SW 1271 (cell line): ENCODE measurements around the gene CYP27B1.

Experiments
- DNase-seq, 2 experiments: peaks; one replicate each; lab custom pipeline; 2025; lab: John Stamatoyannopoulos, UW

The CYP27B1 gene

DNA sequence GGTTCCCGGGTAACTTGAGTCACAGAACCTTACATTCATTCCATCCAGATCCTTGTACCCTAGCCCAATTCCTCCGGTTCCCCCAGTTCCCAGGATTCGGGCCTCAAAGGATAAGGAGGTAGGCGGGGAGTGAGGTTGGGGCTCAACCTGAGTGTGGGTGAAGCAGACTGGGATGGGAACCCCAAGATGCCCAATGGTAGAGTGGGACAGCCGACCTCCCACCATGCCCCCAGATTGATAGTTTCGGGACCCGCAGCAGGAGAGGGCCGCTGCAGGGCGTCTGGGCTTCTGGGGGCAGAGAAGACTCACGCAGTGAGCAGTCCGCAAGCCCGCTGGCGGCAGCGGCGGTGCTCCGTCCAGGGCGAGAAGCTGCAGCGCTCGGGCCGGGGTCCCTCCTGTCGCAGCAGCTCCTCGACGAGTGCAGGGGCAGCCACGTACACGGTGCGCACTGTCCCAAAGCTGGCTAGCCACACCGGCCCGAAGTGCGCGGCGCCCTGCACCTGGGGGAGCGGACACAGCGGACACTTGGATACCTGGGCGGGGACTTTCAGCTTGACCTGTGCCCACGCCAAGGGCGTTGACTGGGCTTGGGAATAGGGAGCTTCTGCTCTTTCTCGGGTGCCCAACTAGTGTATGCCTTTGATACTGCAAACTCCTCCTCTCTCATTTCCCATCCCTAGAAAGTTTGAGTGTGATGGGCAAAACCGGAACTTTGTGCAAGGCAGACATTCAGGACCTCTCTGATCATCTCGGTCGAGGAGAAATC lies 997 bp downstream of the CYP27B1 start:
- DNase-seq: no peak

DNA sequence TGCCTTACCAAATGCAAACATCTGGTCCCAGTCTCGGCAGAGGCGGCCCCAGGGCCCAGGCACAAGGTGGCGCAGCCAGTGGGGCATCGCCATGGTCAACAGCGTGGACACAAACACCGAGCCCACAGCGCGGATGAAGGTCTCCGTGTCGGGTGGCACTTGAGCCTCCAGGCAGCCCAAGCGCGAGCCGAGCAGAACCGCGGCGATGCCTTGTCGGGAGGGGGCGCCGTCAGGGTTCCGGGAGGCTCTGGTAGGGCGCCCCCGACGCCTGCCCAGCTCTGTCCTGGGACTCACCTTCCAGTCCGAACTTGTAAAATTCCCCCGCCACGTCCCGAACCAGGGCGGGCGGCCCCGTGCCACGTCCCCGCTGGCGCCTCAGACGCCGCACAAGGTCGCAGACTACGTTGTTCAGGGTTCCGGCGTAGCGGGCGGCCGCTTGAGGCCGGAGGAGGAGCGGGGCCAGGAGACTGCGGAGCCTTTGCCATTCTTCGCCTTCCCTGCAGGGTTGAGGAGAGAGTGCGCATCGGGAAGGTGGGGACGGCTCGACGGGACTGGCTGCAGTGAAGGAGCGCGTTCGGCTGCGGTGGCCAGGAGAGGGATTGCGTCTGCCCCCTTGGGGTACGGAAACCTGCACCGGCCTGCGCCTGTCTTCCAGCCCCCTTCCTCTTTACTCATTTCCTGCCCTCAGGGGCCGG lies 1.7 kb downstream of the CYP27B1 start:
- peak in 1 of 2 experiments; percentile 58 for DNase-seq

DNA sequence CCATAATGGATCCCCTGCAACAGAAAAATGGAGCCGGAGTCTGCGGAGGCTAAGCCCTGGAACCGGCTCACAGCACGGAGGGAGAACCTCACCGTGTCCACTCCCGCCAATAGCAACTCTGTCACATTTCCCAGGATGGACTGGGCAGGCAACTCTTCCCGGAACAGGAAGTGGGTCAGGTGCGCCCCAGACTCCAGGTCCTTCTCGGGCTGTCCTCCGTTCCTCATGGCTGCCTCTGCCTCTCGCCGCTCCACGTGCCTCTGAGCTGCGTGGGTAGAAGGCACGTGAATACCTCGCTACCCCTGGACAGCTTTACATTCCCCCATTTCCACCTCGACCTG lies 2.2 kb downstream of the CYP27B1 start:
- DNase-seq: no peak

DNA sequence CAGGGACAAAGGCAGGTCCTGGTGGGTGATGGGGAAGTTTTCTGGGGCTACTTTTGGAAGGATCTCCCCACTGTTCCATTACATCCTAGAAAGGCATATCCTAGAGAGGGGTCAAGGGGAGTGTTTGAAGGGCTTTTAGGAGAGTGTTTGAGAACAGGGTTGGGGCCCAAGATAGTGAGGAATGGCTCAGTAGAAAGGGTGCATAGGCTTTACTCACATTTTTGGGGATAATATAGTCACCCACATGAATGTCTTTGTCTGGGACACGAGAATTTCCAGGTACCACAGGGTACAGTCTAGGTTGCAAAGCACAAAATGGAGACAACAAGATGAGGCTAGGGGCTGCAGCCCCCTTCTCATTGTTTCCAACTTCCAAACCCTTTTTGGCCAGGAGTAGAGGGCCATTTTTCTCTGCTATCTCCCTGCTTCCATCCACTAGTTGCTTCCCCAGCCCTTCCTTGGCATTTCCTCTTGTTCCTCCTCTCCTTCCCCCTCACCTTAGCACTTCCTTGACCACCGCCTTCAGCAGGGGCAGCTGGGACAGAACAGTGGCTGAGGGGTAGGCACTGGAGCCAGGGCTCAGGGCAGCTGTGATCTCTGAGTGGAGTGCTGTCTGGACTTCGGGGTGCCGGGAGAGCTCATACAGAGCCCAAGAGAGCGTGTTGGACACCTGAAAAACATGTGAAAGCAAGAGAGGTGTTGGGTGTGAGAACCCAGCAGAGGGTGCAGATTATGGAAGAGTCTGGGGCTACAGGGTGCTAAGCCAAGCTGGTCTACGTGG lies 2.8 kb downstream of the CYP27B1 start:
- no peak for DNase-seq

DNA sequence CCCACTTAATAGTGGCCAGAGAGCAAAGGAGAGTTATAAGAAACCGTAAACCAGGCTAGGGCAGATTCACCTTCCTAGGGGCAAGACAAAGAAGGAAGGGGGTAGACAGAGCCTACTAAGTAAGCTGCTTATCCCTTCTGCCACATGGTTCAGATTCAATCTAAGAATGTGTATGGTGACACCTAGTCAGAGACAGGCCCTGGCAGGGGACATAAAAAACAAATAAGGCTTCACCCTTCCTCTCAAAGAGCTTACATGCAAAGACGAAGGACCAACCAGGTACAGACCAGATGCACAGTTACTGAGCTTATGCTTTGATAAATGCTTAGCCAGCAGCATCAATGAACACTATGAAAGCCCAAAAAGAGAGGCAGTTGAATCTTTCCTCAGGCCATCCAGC lies 4.4 kb downstream of the CYP27B1 start:
- no peak for DNase-seq

DNA sequence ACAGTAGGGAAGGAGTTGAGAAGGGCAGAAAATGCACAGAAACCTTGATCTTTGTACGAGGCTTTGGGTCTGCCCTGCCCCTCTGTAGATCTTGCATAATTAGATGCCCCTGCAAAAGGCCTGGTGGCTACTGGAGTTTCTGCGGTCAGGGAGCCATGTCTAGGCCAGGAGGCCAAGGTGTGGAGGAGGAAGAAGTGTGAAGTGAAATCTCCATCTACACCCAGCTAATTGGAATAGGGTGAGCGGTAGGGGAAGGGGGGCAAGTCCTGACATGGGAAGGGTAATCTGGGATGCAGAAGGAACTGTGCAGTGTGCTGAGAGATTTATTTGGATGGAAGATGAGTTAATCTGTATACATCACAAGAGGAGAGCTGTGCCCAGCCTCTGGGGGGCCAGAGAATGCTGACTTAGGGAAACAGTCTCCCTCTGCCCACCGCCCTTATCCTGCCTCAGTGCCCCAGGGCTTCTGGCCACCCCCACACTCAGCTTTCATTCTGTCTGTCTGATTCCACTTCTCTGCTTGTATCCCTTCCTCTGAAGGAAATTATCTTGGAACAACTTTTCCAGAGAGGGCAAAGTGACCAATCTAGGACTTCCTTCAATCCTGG lies 5.4 kb downstream of the CYP27B1 start:
- DNase-seq: no peak

DNA sequence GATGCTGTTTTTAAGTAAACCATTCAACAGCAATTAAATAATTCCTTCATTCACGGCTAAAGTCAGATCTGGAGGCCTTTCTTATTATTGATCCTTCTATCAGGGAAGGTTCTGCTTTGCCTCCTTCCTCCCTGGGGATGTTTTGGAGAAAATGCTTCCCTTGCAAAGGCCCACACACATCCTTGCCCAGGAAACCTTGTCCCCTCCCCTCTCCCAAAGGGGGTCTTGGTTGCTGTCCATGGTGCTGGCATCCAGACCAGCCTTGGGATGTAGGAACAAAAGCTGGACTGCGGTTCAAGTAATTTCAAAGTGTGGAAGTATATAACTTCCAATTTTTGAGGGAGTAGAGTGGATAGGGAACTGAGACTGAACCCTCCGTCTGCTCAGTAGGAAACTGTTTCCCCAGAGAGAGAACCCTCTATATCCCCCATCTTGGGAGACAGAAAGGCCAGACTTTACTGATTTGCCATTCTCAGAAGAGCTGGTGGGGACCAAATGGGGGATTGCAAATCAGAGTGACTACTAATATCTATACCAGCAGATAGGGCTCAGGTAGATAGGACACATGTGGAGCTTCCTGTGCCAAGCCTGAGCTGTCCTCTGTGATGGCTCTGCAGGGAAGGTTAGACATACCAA lies 6.4 kb downstream of the CYP27B1 start:
- no peak for DNase-seq

DNA sequence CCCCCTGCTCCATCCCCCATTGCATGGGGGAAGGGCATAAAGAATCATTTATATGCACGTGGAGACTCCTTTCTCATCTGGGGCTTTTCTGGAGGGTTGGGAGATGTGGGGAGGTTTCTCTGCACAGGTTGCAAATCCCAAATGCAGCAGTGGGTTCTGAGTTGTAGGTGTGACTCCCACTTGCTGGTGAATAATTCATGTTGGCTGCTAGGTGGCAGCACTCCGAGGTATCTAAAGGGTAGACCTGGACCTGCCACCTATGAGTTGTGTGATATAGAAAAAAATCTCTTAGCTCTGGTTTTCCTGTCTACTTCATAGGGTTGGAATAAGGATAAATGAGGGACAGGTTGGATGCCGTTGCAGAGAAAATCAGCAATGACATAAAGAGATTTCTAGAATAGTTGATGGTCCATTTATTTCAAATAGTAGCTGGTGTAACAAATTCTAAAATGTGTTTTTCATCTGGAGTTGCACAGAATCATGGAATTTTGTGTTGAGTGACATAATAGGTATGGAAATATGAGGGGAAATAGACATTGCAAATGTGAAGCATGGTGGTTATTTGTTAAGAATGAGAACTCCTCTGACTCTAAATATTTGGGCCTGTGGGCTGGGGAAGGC lies 7.4 kb downstream of the CYP27B1 start:
- peak in 1 of 2 experiments; percentile 57 for DNase-seq

DNA sequence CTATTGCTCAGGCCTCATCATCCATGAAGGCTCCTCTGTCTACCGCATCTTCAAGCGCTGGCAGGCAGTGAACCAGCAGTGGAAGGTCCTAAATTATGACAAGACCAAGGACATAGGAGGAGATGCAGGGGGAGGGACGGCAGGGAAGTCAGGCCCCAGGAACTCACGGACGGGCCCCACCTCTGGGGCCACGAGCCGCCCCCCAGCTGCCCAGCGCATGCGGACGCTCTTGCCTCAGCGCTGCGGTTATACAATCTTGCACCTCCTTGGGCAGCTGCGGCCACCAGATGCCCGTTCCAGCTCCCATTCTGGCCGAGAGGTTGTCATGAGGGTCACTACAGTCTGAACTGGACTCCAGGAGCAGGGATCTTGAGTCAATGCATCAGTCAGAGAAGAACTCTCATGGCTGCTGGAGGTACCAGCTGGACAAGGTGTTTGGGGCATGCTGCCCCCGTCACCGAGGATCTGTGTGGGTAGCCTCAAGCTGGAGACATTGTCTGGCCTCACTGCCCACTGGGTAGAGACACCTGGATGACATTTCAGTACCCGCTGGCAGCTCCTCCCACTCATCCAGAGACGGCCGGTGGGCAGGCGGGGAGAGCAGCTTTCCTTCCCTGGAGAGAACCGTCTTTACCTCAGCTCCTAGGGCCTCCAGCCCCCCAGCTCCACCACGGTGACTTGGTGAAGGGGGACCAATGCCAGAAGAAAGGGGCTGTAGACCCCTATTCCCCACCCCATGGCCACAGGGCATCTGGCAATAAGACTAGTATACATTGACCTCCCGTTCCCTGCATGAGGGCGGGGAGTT lies 8.1 kb downstream of the CYP27B1 start:
- no peak for DNase-seq

DNA sequence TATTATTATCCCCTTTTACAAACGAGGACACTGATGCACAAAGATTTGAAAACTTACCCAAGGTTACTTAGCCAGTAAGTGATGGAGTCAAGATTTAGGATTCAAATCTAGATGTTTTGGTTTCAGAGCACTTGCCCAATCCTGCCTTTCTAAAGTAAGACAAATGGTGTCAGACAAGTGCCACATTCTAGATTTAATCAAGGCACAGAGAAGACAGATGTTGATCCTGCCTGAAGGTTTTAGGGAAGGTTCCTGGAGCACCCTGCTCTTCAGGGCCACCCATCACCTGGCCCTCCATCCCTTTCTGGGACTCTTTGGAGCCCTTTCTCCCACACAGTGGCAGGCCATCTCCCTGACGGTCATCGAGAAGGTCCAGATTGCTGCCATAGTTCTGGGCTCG lies 9.1 kb downstream of the CYP27B1 start:
- DNase-seq: no peak

DNA sequence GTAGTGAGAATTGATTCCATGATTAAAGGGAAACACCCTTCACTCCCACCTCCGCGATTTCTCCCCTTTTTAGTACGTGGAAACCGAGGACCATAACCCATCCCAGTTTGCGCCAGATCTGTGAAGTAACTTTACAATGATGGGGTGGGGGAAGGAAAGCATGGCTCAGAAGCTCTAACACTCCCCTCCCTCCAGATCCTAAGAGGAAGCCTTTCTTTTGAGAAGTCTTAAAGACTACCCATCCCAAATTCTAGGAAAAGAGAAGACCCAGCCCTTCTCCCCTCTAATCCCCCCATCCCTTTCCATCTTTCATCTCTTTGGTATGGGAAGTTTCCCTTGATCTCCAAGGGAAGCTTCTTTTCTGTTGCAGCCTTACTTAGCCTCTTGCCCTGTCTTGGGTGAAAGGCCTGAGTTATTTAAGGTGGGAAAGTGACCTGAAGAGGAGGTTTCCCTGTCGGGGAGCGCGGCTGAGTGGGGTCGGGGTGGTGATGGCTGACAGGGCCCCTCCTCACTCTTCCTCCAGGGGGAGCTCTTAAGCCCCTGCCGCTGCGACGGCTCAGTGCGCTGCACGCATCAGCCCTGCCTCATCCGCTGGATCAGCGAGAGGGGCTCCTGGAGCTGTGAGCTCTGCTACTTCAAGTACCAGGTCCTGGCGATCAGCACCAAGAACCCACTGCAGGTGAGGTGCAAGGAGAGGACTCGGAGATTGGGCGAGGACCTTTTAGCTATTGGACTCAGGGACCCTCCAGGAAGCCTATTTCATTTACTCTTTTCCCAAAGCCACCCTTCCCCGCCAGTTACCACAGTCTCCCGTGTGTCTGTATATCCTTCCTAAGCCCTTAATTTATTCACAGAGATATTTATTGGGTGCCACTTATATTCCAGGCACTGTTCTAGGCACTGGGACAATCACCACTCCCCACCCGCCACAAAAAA lies 10.2 kb downstream of the CYP27B1 start:
- no peak for DNase-seq

DNA sequence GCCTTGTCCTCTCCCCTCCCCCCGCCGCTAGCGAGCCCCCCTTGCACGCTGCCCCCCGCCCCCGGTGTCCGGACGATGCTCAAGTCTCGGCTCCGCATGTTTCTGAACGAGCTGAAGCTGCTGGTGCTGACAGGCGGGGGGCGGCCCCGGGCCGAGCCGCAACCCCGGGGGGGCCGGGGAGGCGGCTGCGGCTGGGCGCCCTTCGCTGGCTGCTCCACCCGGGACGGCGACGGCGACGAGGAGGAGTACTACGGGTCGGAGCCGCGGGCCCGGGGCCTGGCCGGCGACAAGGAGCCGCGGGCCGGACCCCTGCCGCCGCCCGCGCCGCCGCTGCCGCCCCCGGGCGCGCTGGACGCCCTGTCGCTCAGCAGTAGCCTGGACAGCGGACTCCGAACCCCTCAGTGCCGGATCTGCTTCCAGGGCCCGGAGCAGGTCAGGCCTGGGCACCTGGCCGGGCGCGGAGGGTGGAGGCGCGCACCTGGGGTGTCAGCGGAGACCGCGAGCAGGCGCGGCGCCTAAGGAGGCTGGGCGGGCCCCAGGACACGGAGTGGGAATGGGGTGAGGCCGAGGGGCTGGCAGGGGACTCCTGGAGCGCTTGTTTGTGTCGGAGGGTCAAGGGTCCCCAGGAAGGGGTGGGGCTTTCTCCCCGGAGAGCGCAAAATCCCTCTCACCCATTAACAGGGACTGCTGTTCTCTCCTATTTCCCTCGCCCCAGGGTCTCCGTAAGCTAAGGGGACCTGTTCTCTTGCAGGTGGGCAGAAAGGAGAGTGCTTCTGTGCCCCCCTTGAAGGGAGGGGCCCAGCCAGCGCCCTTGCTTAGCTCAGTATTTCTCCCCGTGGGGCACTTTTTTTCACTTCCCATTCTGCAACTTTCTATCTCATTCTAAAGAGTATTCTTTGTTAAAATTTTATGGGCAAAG lies 11.2 kb downstream of the CYP27B1 start:
- no peak for DNase-seq

DNA sequence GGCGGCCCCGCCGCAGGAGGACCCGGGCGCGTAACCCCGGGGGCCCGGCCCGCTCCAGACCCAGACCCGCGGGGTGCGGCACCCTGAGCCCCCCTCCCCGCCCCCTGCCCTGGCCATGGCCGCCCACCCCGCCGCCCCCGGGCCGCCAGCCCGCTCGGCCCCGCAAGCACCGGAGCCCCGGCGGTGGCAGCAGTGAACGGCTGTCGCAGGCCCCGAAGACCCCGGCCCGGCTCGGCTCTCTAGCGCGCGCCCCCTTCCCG lies 11.8 kb downstream of the CYP27B1 start:
- no peak for DNase-seq

DNA sequence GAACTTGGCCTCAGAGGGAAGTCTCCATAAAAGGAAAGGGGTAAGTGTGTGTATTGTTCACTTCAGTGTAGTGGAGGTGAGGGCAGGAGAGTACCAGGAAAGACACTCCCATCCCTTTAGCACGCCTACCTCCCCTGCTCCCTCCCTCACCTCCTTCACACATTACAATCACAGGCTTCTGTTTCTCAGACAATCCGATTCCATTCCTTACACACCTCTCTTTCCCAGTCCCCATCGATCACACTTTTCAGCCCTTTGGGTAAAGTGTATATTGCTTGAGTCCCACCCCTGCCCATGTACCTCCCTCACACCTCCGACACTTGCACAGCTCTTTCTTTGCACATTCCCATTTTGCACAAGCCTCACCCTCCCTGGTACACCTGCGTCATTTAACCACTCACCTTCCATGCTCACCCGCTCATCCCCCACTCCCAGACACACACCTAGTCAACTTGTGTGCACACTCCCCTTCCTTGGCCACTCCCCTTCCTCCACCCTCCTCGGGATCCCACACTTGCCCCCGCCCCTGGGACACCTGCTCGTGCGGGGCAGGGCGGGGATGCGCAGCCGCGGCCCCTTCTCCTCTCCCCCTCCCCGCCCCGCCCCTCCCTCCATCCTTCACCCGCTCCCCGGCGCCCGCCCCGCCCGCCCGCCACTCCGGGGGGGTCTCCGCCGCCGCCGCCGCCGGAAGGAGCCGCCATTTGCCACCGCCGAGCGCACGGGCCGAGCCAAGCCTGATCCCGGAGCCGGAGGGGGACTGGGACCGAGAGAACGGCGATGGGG lies 12.3 kb downstream of the CYP27B1 start, which contains the start of gene MARCHF9:
MARCHF9 (plus strand) TSS at position 693 of the 783 bp plus-strand sequence. CDS start 426 bp downstream, outside the sequence.
- peak in 1 of 2 experiments; percentile 57 for DNase-seq

DNA sequence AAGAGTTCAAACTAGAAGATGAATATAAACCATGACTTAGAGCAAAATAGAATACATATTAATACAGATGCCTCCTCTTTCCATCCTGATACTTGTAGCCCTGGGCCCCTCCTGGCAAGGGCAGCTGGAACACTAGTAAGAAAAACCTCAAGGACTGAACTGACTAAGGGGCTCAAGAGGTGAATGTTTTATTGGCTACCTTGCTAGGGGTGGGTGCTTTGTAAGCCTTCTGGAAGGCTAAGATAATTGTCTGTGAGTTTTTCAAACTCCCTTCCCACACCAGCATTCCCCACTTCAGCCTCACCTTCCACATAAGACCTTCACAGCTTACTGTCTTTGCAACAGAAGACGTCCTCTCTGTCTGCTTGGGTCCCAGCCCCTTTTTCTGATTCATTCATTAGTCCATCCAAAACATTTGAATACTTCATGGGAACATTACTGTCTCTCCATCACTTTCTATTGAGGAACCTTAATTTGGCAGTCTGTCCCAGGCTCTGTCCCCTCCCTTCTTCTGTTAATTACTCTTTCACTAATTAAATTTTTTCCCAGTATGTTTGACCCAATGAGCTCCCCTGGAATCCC lies 13.0 kb downstream of the CYP27B1 start:
- no peak for DNase-seq

DNA sequence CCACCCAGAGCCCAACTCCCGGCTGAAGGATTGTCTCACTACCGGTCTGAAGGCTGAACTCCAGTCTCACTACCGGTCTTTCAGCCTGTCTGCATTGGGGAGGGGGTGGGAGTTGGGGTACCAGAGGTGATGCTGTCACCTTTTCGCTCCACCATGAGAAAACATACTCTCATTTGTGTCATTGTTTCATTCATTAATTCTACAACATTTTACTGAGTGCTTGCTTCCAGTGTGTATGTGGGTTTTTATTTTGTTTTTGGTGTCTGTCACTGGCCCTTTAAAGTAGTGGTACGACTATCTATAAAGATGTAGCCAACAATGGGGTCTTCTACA lies 14.2 kb downstream of the CYP27B1 start:
- DNase-seq: no peak
